GM18951 (cell line): ENCODE data around the gene AKT2.

Experiments
- POLR2A ChIP-seq: IDR thresholded peaks from 4 replicates; pipeline ENCODE4 v1.6.1; 2011; ENCODE audit warnings: mild to moderate bottlenecking; ENCODE audit not compliant: insufficient read length, insufficient read depth; ENCODE audit errors: extremely low read depth
- in situ Hi-C: fragments of 300-500 bp; cut with MboI; formaldehyde crosslinking; loops from one replicate; pipeline ENCODE4 v1.12.0; 2022; ENCODE audit warnings: low sequenced_read_pairs, mixed read lengths, inconsistent platforms; ENCODE audit not compliant: unreplicated experiment

The AKT2 gene

DNA sequence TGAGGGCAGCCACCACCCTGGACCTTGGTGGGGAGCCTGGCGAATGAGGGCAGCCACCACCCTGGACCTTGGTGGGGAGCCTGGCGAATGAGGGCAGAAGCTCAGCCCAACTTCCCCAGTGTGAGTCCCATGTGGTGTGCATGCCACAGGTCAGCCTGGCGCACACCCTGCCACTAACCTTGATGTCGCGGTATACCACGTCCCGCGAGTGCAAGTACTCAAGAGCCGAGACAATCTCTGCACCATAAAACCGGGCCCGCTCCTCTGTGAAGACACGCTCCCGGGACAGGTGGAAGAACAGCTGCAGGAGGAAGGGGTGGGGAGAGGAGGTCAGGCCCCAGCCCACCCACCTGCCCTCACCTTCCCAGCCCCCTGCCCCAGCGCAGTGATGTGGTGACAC lies 47.4 kb downstream of the AKT2 start:
- in situ Hi-C loops, result no loop called here
- TF ChIP-seq POLR2A, result no peak

DNA sequence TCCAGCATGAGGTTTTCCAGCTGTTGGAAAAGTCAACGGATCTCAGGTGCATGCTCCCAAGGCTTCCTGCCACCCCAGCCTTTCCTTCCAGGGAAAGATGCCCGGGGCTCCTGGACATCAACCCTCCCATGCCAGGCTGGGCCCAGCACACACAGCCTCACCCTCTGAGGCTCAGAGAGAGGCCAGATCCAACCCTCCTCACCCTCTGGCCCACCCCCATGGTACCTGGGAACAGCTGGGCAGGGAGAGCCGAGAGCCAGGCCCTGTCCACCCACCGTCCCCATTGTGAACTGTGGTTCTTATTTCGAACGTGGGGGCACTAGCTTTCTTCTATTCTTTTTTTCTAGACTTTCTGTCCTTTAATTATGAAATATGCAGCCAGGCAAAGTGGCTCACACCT lies 48.8 kb downstream of the AKT2 start:
- in situ Hi-C loops, result no loop called here

DNA sequence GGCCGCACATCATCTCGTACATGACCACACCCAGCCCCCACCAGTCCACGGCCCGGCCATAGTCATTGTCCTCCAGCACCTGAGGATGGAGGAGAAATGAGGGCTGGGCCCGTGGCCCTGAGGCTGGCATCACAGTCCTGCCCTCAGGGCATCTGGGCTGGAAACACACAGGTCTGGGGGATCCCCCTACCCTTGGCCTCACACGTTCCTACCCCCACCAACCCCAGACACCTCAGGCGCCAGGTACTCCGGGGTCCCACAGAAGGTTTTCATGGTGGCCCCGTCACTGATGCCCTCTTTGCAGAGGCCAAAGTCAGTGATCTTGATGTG lies 49.2 kb downstream of the AKT2 start:
- no peak for TF ChIP-seq POLR2A
- in situ Hi-C loops, result no loop called here

More for the DNA sequence above, 48.8 kb downstream of the AKT2 start:
- TF ChIP-seq POLR2A, result no peak

DNA sequence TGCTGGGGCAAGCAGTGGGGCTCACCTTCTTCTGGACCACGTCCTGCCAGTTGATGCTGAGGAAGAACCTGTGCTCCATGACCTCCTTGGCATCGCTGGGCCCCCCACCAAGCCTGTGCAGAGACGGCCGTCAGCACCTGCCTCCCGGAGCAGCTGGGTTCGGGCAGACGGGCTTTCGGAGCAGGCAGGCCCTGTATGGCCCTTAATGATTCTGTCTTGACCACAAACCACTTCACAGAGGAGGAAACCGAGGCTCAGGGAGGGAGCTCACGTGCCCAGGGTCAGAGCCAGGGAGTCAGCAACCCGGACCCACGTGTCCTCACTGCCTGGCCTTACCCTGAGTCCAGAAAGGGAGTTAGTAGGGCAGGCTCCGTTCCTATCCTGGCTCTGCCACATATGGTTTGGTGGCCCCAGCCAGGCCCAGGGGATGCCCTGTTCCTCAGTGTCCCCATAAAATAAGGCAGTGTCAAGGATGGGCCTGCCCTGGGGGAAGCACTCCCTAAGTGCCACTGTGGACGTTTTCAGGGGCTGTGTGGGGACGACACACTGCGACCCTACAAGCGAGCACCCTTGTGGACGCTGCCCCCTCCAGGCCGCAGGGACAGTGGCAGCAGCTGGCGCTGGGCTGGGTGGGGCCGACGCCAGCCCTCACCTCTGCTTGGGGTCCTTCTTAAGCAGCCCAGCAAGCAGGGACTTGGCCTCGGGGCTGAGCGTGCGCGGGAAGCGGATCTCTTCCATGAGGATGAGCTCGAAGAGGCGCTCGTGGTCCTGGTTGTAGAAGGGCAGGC lies 49.7 kb downstream of the AKT2 start:
- in situ Hi-C loops, result no loop called here
- TF ChIP-seq POLR2A, result no peak

DNA sequence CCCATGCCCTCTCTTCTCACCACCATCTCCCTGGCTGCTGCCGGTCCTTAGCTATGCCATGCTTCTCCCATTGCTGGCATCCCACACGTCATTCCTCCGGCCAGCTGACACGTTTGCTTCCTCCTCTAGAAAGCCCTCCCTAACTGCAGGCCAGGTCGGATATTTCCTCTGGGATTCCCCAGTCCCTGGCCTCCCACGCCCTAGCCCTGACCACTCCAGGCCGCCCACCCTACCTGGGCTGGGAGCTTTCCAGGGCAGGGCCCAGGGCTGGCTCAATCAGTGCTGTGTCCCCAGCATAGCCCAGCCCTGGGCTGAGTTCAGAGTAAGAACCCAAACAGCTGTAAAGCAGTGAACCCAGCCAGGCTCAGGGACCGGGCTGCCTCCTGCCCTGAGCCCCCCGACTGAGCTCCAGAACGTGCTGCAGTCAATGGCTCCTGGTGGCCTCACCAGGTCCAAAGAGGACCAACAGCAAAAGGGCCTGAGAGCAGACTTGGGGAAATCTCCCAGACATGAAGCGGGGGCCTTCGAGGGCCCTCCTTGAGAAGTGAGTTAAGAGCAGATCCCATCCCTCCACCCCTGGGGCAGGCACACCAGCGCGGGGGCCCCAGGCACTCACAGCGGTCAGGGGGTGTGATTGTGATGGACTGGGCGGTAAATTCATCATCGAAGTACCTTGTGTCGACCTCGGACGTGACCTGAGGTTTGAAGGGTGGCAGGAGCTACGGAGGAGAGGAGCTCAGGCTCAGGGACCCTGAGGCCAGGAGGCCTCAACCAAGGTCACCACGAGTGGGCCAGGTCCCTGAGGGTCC lies 50.5 kb downstream of the AKT2 start:
- no peak for TF ChIP-seq POLR2A
- in situ Hi-C loops, result no loop called here

DNA sequence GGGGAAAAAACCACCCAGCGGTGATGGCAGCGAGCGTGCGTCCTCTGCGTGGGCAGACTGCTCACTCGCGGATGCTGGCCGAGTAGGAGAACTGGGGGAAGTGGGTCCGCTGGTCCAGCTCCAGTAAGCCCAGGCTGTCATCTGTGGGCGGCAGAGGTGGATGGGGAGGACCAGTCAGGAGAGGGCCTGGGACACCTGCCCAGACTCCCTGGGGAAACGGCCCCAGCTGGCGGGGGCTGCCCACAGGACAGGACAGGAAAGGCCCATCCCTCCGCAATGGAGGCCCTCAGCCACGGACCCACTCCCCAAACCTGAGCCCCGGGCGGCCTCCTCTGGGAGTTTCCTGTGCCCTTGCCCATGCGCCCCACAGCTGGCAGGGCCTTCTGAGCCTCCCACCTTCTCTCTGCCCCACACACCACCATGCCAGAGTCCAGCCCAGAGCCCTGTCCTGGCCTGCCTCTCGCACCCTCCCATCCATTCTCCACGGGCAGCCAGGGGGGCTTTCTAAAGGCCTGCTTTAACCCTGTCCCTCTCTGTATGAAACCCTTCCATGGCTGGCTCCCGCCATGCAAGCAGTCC lies 51.2 kb downstream of the AKT2 start:
- no peak for TF ChIP-seq POLR2A
- in situ Hi-C loops, result no loop called here

DNA sequence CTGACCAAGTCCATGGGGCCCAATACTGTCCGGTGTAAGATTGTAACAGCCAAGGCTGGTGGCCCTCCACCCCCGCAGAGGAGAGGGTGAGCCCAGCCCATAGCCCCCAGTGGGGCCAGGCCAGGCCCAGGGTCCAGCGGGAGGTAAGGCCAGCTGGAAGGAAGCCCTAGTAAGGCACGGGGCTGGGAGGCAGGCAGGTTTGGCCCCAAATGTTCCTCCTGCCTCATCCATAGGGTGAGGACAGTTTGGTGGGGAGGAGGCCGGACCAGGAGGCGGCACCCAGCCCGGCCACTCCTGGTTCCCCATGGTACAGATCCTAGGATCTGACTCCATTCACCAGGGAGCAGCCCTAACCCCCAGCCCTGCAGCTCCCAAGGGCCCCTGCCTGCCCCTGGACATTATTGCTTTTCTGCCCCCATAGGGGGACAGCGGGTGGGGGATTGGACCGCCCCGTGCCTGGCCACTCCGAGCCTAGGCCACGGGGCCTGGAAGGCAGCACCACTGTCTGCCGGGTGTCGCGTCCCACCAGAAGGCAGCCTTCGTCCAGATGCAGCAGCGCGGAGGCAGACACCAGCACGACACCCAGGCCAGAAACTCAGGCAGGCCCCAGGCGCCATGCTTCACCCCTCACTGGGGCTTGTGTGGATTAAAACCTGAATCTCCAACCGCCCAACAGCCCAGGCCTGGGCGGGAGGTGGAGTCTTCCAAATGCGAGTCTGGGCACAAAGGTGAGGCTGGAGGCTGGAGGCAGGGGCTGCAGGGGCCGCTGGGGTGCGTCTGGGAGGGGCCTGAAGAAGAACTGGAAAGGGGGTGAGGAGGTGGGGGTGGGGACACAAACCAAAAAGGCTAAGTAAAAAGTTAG lies 52.0 kb downstream of the AKT2 start:
- TF ChIP-seq POLR2A, result no peak
- in situ Hi-C loops, result no loop called here

DNA sequence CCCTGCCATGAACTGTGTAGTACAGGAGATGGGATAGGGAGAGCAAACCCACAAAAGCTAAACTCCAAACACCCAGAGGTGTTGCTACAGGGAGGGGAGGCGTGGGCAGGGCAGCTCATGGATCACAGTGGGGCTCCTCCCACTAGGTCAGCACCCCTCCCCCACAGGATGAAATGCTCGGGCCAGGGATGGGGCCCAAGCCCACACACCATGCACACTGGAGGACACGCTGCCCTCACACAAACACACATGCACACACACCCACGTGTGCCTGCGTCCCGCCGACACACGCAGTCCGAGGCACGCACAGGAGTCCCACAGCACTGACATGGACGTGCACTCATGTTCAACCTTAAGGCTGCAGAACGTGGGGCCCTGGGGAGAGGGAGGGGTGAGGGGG lies 52.7 kb downstream of the AKT2 start:
- no peak for TF ChIP-seq POLR2A
- in situ Hi-C loops, result no loop called here

DNA sequence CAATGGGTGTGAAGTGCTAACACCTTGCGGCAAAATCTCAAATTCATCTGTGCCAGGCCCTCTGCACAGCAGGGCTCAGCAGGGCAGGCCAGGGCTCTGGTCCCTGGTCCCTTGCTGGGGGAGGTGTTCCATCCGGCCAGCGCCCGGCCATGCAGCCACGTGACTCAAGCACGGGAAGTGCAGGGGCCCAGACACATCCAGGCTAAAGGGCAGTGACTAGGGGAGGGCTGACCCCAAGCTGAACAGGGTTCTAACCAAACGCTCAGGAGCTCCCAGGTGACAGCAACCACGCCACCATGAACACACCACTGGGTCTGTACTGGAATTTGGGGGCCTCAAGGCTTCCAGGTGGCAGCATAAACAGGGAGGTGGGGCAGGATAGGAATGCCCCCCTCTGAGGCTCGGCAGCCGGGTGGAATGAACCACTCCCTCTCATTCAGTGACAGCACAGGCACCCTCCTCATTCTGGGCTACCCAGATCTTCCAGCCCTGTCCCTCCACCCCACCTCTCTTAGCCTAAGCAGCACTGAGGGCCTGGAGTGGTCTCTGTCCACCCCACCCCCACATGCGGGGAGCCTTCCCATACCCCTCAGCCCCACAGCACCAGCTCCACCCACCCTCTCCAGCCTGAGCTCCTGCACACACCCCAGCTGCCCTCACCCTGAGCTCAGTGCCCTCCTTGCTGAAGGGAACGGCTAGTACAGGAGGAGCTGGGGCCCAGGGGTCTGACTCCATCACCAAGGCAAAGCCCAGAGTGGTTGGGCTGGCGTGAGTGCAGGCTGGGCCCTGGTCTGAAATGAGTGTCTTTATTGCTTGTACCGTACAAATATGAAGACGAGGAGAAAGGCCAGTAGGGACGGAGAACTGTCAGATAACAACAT lies 53.4 kb downstream of the AKT2 start:
- in situ Hi-C loops, result no loop called here
- no peak for TF ChIP-seq POLR2A

DNA sequence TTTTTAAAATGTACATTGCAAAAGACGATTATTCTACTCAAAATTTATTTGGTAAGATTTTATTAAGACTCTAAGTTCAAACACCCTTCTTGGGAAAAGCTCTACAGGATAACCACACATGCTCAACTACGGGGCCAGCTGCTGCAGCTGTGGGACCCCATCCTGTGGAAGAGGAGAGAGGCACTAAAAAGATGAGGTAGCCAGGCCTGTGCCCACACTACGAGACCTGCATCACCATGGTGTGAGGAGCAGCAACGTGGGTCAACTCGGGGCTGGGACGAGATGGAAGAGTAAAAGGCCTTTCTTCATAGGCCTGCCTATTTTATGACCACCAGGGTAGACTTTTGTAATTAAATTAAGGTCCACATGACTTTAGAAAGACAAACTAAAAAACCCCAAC lies 54.1 kb downstream of the AKT2 start:
- in situ Hi-C loops, result no loop called here
- TF ChIP-seq POLR2A, result no peak

DNA sequence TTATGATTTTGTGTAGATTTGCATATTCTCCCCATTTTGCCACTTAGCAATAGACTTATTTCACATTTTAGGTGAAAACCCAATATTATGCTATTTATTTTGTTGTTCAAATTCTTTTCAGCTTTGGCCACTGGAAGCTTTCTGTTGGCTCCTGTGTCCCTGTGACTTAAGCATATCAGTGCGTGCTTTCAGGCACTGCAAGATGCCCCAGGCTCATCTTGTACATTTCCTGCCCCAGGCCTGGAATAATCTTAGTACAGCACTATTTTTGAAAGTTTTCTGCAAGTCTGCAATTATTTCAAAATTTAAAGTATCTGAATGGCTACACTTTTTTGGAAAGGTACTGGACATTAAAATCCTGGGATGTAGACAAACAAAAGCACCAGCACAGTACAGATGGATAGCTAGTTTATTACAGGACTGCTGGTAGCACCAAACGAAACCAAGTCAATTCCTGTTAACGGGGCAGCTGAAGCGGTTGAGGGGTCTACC lies 55.2 kb downstream of the AKT2 start:
- TF ChIP-seq POLR2A, result no peak
- in situ Hi-C loops, result no loop called here

DNA sequence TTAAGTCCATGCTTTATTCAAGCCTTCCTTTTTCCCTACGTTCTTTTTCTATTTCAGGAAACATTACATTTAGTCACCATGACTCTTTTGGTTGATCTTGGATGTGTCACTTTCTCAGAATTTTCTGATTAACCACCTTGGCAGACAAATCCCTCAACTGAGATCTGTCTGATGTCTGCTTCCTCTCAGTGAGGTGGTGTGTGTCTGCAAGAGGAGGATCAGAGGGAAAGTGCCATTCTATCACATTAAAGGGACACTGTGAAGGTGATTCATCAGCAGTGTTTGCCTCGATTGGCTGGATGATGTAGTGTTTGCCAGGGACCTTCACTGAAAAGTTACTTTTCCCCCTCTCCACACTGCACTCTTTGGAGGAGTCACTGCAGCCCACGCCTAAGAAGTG lies 55.7 kb downstream of the AKT2 start:
- no peak for TF ChIP-seq POLR2A
- in situ Hi-C loops, result no loop called here
